A549 (cell line): ENCODE results near the gene MAMDC4. TPM values are rescaled to one million over a fixed set of nuclear protein-coding genes. Genes with fewer than 3 reads are reported as not detected.

ENCODE experiments used
- ATAC-seq, 2 experiments: fragments of 200-7000 bp in 1 of 2; fragments of >200 bp in 1 of 2; cut with Nextera tagmentation in 1 of 2; cut with Tn5 transposase in 1 of 2; 3 replicates each; pipeline versions ENCODE4 v1.8.0 to v1.9.1; 2018 to 2020; ENCODE audit warnings: mild to moderate bottlenecking in 1 of 2, moderate library complexity in 1 of 2
- CTCF ChIA-PET: fragments of 300-600 bp; sonication (Branson Sonifier 250); formaldehyde crosslinking; extraction: SDS; loops from one replicate; lab custom pipeline; 2021; ENCODE audit warnings: antibody characterized with exemption, inconsistent platforms; lab: Yijun Ruan, JAX
- POLR2A ChIA-PET: fragments of 350-600 bp; formaldehyde crosslinking; extraction: SDS; loops from one replicate; lab custom pipeline; 2021; ENCODE audit warnings: antibody characterized with exemption, inconsistent platforms; lab: Yijun Ruan, JAX
- DNase-seq, 2 experiments: peaks; one replicate each; pipeline versions ENCODE4 v3.0.0 to v3.0.0-alpha.2; 2011 to 2016; ENCODE audit warnings: low read depth in 1 of 2, low spot score in 1 of 2
- FAIRE-seq: peaks from 2 replicates; lab custom pipeline; 2011; peaks lifted over from hg19 to GRCh38; lab: Jason Lieb, UNC
- H3K27ac ChIP-seq, 2 experiments: fragments of >200 bp; sonication (Bioruptor Twin); formaldehyde crosslinking; 3 replicates each; pipeline ENCODE4 v1.5.1; 2016 to 2017
- H3K4me1 ChIP-seq: fragments of >200 bp; sonication (Bioruptor Twin); formaldehyde crosslinking; 3 replicates; pipeline ENCODE4 v1.6.1; 2016
- H3K4me2 ChIP-seq: fragments of >200 bp; sonication (Bioruptor Twin); formaldehyde crosslinking; 3 replicates; pipeline ENCODE4 v1.6.1; 2016
- H3K4me3 ChIP-seq: fragments of >200 bp; sonication (Bioruptor Twin); formaldehyde crosslinking; 3 replicates; pipeline ENCODE4 v1.5.1; 2016
- H3K9me3 ChIP-seq: fragments of >200 bp; sonication (Bioruptor Twin); formaldehyde crosslinking; 3 replicates; pipeline ENCODE4 v1.6.1; 2016
- CBX2 ChIP-seq: fragments of 200-600 bp; sonication (generic); IDR thresholded peaks from 2 replicates; pipeline ENCODE4 v1.6.1; 2016; ENCODE audit warnings: low read depth, mild to moderate bottlenecking, borderline replicate concordance
- CBX8 ChIP-seq: fragments of 200-600 bp; sonication (generic); IDR thresholded peaks from 2 replicates; pipeline ENCODE4 v1.6.1; 2016
- CEBPB ChIP-seq, 2 experiments: fragments of >200 bp in 1 of 2; sonication (Bioruptor Twin) in 1 of 2; formaldehyde crosslinking in 1 of 2; IDR thresholded peaks; 2 replicates each; pipeline ENCODE4 v1.6.1; 2012 to 2016
- EHF ChIP-seq: fragments of 250-450 bp; sonication (Bioruptor Pico); IDR thresholded peaks from 2 replicates; pipeline ENCODE4 v1.5.0; 2020; ENCODE audit warnings: mild to moderate bottlenecking
- FOXS1 ChIP-seq: fragments of 250-450 bp; sonication (Bioruptor Pico); IDR thresholded peaks from 2 replicates; pipeline ENCODE4 v1.5.0; 2020; ENCODE audit warnings: mild to moderate bottlenecking, moderate library complexity
- HEYL ChIP-seq: fragments of 250-450 bp; sonication (Bioruptor Pico); IDR thresholded peaks from 2 replicates; pipeline ENCODE4 v1.8.0; 2021; ENCODE audit warnings: mild to moderate bottlenecking, moderate library complexity
- HOXA7 ChIP-seq: fragments of 250-450 bp; sonication (Bioruptor Pico); IDR thresholded peaks from 2 replicates; pipeline ENCODE4 v1.5.0; 2020; ENCODE audit warnings: mild to moderate bottlenecking, moderate library complexity
- JUN ChIP-seq, 2 experiments: fragments of >200 bp; sonication (Bioruptor Twin); formaldehyde crosslinking; IDR thresholded peaks; 2 replicates in 1 of 2; 3 replicates in 1 of 2; pipeline ENCODE4 v1.6.1; 2016 to 2017
- MAFK ChIP-seq: fragments of 450-650 bp; IDR thresholded peaks from 2 replicates; pipeline ENCODE4 v1.6.1; 2014; ENCODE audit not compliant: partially characterized antibody
- NR3C1 ChIP-seq: fragments of >200 bp; sonication (Bioruptor Twin); formaldehyde crosslinking; IDR thresholded peaks from 3 replicates; pipeline ENCODE4 v1.6.1; 2017
- POLR2AphosphoS2 ChIP-seq: conservative IDR thresholded peaks from 2 replicates; pipeline ENCODE4 v1.6.1; 2012; ENCODE audit warnings: low read length, improper control_type of control experiment, inconsistent platforms
- RARB ChIP-seq: fragments of 250-450 bp; sonication (Bioruptor Pico); IDR thresholded peaks from 2 replicates; pipeline ENCODE4 v1.8.0; 2021; ENCODE audit warnings: mild to moderate bottlenecking, moderate library complexity
- RFX5 ChIP-seq: fragments of 450-650 bp; IDR thresholded peaks from 2 replicates; pipeline ENCODE4 v1.7.1; 2014; ENCODE audit warnings: antibody characterized with exemption, mild to moderate bottlenecking, moderate library complexity
- SREBF2 ChIP-seq: fragments of 450-650 bp; IDR thresholded peaks from 2 replicates; pipeline ENCODE4 v1.6.1; 2014; ENCODE audit warnings: mild to moderate bottlenecking, moderate library complexity
- TP53 ChIP-seq: fragments of 250-450 bp; sonication (Bioruptor Pico); IDR thresholded peaks from 2 replicates; pipeline ENCODE4 v1.5.0; 2021; ENCODE audit warnings: mild to moderate bottlenecking, moderate library complexity
- ZFP36 ChIP-seq: fragments of 450-650 bp; IDR thresholded peaks from 2 replicates; pipeline ENCODE4 v1.6.1; 2014; ENCODE audit warnings: borderline replicate concordance; ENCODE audit not compliant: partially characterized antibody
- ZSCAN20 ChIP-seq: fragments of 250-450 bp; sonication (Bioruptor Pico); IDR thresholded peaks from 2 replicates; pipeline ENCODE4 v1.8.0; 2022; ENCODE audit warnings: mild to moderate bottlenecking, moderate library complexity
- WGBS: methylation state at CpG from one replicate; pipeline ENCODE4 v1.1.6; 2017; ENCODE audit errors: missing lambda C conversion rate; 5-methylcytosine and 5-hydroxymethylcytosine counted together
- polyA plus RNA-seq, 4 experiments: library from polyadenylated mRNA; depleted of rRNA in 3 of 4; stranded (reverse); fragments of >200 nt; fragmentation: RNase III in 1 of 4; extraction: RNeasy Plus Mini Kit Qiagen cat#74134 plus additional on column Dnase treatment in 1 of 4; gene quantifications; 2 replicates in 3 of 4; 3 replicates in 1 of 4; pipeline ENCODE4 v1.2.3, GENCODE V29; 2011 to 2017
- TF ChIP-seq, protein P1 (sequence below): IDR thresholded peaks from 2 replicates; pipeline ENCODE4 v1.6.1; 2012
- TF ChIP-seq, protein P2 (sequence below): IDR thresholded peaks from 2 replicates; pipeline ENCODE4 v1.6.1; 2012; ENCODE audit warnings: low read depth, borderline replicate concordance
- TF ChIP-seq, protein P3 (sequence below): IDR thresholded peaks from 2 replicates; pipeline ENCODE4 v1.6.1; 2012
- TF ChIP-seq, protein P4 (sequence below): fragments of 150-350 bp; IDR thresholded peaks from 2 replicates; pipeline ENCODE4 v1.6.1; 2014; ENCODE audit warnings: low read depth, mild to moderate bottlenecking, low read length
- TF ChIP-seq, protein P5 (sequence below): fragments of >200 bp; sonication (Bioruptor Twin); formaldehyde crosslinking; IDR thresholded peaks from 2 replicates; pipeline ENCODE4 v1.6.1; 2016
- TF ChIP-seq, protein P6 (sequence below): fragments of 450-650 bp; IDR thresholded peaks from 2 replicates; pipeline ENCODE4 v1.6.1; 2014; ENCODE audit warnings: antibody characterized with exemption

Gene MAMDC4
- polyA plus RNA-seq, 2 of the 4 experiments (the other 2 are of a cell fraction) = 1.3 to 7.3 TPM

DNA sequence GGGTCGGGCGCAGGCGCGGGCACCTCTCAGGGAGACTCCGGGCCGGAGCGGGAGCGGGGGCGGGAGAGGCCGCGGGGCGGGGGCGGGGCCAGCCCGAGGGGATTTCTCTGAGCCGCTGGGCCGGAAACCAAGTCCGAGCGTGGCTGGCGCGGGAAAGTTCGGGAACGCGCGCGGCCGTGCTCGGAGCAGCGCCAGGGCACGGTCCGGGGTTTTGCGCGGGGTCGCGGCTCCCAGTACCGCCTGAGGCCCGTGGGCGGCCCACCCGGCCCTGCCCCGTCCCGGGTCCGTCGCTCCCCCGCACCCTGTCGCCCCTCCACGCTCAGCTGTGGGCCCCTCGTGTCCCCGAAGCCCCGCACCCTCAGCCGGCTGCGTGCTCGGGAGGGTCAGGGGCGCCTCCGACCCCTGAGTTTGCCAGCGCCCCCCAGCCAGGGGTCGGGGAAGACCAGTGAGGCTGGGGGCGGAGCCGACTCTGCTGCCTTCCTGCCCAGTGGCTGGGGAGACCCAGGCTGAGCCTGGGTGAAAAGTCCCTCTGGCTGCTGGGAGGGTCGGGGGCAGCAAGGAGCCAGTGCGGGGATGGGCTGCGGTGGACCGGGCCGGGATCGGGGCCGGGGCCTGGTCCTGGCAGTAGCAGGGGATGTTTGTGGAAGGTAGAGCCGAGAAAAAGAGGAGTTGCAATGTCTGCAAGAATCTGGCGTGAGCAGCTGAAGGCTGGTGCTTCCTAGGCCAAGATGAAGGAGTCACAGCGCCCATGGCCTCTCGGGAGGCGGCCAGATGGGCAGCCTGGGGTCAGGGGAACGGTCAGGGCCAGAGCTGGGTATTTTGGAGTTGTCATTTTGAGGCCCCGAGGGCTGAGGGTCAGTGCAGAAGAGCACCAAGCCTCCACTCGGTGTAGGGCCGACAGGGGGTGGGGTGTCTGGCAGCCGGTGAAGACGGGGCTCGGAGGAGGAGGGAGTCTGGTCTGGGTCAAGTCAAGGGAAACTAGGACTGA, 34.8 kb downstream of the MAMDC4 start:
- Histone ChIP-seq H3K4me1 (peaks cover 48% of the 10 kb centered on the region), H3K4me3 (peak overlapping the region; percentile 99), H3K27ac (peak overlapping the region; percentile 98 to 99), H3K9me3 (no peaks in the 10 kb centered on the region), H3K4me2 (peak overlapping the region; percentile 91)
- DNase-seq (peak in 1 of 2 experiments; percentile 46), ATAC-seq (peak; percentile 8 to 16), FAIRE-seq (no peak)
- WGBS = 2% methylated on average over 18 of the region's 76 CpGs
- ChIA-PET POLR2A (interaction anchor here (0.7 to 6.8 kb wide), 10 partner anchors 8 to 110 kb away, joined by 3 to 108 read pairs (median 4); partner anchors contain the start of genes CLIC3 and RABL6), CTCF (interaction anchor here (0.7 to 14.7 kb wide), 8 partner anchors 12 to 350 kb away, joined by 3 to 139 read pairs (median 4); partner anchors contain the start of gene FBXW5)
- TF ChIP-seq, protein P1, sequence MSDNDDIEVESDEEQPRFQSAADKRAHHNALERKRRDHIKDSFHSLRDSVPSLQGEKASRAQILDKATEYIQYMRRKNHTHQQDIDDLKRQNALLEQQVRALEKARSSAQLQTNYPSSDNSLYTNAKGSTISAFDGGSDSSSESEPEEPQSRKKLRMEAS = 0 out of 2 replicates have a peak, but pooled peaks have one; percentile 16
- TF ChIP-seq, protein P2, sequence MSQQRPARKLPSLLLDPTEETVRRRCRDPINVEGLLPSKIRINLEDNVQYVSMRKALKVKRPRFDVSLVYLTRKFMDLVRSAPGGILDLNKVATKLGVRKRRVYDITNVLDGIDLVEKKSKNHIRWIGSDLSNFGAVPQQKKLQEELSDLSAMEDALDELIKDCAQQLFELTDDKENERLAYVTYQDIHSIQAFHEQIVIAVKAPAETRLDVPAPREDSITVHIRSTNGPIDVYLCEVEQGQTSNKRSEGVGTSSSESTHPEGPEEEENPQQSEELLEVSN = 0 out of 2 replicates have a peak, but pooled peaks have one; percentile 25
- TF ChIP-seq SREBF2 (no peak), HOXA7 (CRISPR knock-in tag) (no peak), TP53 (CRISPR knock-in tag) (0 out of 2 replicates have a peak, but pooled peaks have one; percentile 17), POLR2AphosphoS2 (no peak)

DNA sequence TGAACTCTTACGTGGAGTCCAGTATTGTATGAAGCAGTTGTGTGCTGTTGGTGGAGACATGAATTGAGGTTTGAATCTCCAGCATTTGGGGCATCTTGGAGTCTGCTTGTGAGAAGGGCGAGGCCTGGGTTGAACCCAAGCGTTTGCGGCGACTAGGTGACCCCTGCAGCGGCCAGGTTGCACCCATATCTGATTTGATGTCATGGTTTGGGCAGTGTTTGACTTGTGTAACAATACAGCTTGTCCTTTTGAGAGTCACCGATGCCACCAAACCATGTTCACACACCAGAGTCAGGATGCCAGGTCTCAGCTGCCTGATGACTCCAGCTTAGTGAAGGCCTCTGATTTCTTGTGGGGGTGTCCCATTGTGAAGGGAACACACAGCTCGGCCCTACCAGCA, 36.3 kb downstream of the MAMDC4 start:
- 83% methylated on average over 8 of the region's 8 CpGs for WGBS
- TF ChIP-seq NR3C1 = no peak
- TF ChIP-seq ZSCAN20 (CRISPR knock-in tag) = no peak
- no peak for TF ChIP-seq JUN (IDR thresholded peaks at IDR 0.05)
- TF ChIP-seq MAFK = no peak
- TF ChIP-seq CBX8 = no peak
- TF ChIP-seq, protein P3, sequence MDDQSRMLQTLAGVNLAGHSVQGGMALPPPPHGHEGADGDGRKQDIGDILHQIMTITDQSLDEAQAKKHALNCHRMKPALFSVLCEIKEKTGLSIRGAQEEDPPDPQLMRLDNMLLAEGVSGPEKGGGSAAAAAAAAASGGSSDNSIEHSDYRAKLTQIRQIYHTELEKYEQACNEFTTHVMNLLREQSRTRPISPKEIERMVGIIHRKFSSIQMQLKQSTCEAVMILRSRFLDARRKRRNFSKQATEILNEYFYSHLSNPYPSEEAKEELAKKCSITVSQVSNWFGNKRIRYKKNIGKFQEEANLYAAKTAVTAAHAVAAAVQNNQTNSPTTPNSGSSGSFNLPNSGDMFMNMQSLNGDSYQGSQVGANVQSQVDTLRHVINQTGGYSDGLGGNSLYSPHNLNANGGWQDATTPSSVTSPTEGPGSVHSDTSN = no peak
- TF ChIP-seq, protein P4, sequence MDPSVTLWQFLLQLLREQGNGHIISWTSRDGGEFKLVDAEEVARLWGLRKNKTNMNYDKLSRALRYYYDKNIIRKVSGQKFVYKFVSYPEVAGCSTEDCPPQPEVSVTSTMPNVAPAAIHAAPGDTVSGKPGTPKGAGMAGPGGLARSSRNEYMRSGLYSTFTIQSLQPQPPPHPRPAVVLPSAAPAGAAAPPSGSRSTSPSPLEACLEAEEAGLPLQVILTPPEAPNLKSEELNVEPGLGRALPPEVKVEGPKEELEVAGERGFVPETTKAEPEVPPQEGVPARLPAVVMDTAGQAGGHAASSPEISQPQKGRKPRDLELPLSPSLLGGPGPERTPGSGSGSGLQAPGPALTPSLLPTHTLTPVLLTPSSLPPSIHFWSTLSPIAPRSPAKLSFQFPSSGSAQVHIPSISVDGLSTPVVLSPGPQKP = no peak
- TF ChIP-seq RARB (CRISPR knock-in tag) = no peak
- no peak for TF ChIP-seq EHF (CRISPR knock-in tag)
- TF ChIP-seq RFX5 = no peak
- TF ChIP-seq CEBPB (IDR thresholded peaks at IDR 0.05) = no peak
- no peak for TF ChIP-seq ZFP36
- no peak for TF ChIP-seq HEYL (CRISPR knock-in tag)
- TF ChIP-seq, protein P5, sequence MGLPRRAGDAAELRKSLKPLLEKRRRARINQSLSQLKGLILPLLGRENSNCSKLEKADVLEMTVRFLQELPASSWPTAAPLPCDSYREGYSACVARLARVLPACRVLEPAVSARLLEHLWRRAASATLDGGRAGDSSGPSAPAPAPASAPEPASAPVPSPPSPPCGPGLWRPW = no peak
- TF ChIP-seq CBX2 = no peak
- no peak for TF ChIP-seq FOXS1
- no peak for TF ChIP-seq POLR2AphosphoS2
- TF ChIP-seq, protein P6, sequence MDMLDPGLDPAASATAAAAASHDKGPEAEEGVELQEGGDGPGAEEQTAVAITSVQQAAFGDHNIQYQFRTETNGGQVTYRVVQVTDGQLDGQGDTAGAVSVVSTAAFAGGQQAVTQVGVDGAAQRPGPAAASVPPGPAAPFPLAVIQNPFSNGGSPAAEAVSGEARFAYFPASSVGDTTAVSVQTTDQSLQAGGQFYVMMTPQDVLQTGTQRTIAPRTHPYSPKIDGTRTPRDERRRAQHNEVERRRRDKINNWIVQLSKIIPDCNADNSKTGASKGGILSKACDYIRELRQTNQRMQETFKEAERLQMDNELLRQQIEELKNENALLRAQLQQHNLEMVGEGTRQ = no peak
- TF ChIP-seq, all 56 proteins: peak for 0
- no peak for ATAC-seq
- peak overlapping the region in 1 of 2 experiments; percentile 98; a peak in 3 of 6 replicates for H3K27ac ChIP-seq
- no peak overlapping the region for H3K4me3 ChIP-seq
- CTCF ChIA-PET = interaction anchor here (0.8 to 14.7 kb wide), 5 partner anchors 13 to 348 kb away, joined by 3 to 139 read pairs (median 3); no protein-coding TSS in a partner anchor
- FAIRE-seq = no peak
- H3K4me1 ChIP-seq = peaks cover 33% of the 10 kb centered on the region
- no peaks in the 10 kb centered on the region for H3K9me3 ChIP-seq
- POLR2A ChIA-PET = no interaction called here
- no peak for DNase-seq
- peak overlapping the region; percentile 91 for H3K4me2 ChIP-seq
